ENCODE measurements around the gene GRID1.

DNA sequence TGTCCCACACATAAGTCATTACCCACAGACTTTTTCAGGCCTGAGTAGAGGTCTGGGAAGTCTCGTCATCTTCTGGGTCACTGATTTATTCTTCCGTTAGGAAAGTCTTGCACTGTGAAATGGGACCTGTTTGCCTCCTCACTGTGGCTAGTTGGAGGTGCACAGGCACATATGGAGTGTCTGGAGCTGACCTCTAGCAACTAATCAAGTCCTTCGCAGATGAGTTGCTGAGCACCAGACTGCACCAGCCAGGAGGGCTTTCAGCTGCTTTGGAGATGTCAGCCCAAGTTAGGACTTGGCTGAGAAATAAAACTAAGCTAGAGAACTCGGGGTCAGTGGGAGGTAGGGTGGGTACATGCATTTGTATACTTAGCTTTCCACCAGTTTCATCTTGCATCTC, 578.0 kb downstream of the GRID1 start:
- no peak for TF ChIP-seq TEAD1 (CRISPR knock-in tag; IDR thresholded peaks at IDR 0.05)
- no peak for TF ChIP-seq ZNF138 (CRISPR knock-in tag; conservative IDR thresholded peaks at IDR 0.05)
- TF ChIP-seq, protein P1, sequence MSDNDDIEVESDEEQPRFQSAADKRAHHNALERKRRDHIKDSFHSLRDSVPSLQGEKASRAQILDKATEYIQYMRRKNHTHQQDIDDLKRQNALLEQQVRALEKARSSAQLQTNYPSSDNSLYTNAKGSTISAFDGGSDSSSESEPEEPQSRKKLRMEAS (CRISPR knock-in tag; IDR thresholded peaks at IDR 0.05): no peak
- TF ChIP-seq TCF7 (CRISPR knock-in tag; IDR thresholded peaks at IDR 0.05; ENCODE audit: low read depth): no peak
- TF ChIP-seq, protein P2, sequence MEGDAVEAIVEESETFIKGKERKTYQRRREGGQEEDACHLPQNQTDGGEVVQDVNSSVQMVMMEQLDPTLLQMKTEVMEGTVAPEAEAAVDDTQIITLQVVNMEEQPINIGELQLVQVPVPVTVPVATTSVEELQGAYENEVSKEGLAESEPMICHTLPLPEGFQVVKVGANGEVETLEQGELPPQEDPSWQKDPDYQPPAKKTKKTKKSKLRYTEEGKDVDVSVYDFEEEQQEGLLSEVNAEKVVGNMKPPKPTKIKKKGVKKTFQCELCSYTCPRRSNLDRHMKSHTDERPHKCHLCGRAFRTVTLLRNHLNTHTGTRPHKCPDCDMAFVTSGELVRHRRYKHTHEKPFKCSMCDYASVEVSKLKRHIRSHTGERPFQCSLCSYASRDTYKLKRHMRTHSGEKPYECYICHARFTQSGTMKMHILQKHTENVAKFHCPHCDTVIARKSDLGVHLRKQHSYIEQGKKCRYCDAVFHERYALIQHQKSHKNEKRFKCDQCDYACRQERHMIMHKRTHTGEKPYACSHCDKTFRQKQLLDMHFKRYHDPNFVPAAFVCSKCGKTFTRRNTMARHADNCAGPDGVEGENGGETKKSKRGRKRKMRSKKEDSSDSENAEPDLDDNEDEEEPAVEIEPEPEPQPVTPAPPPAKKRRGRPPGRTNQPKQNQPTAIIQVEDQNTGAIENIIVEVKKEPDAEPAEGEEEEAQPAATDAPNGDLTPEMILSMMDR (IDR thresholded peaks at IDR 0.05): no peak
- TF ChIP-seq SMAD4 (CRISPR knock-in tag; IDR thresholded peaks at IDR 0.05): no peak
- no peak for TF ChIP-seq EMX1 (CRISPR knock-in tag; IDR thresholded peaks at IDR 0.05)
- TF ChIP-seq HMGA2 (CRISPR knock-in tag; IDR thresholded peaks at IDR 0.05): no peak
- no peak for TF ChIP-seq ELF4 (CRISPR knock-in tag; IDR thresholded peaks at IDR 0.05; ENCODE audit: low read depth)

Measured in WTC11 (cell line).